Skeletal muscle satellite cell (primary cell): Measurements from ENCODE around the gene PHACTR3.

Source experiments
- H3K27me3 ChIP-seq: 2 replicates; pipeline ENCODE4 v1.7.0; 2013; ENCODE audit warnings: low read length; ENCODE audit not compliant: control insufficient read depth, insufficient read depth
- H3K36me3 ChIP-seq: 2 replicates; pipeline ENCODE4 v1.7.0; 2013; ENCODE audit warnings: mild to moderate bottlenecking, control low read depth, low read length; ENCODE audit not compliant: insufficient read depth
- H3K4me1 ChIP-seq: 2 replicates; pipeline ENCODE4 v1.7.0; 2013; ENCODE audit warnings: low read length; ENCODE audit not compliant: control insufficient read depth, insufficient read depth
- H3K4me2 ChIP-seq: 2 replicates; pipeline ENCODE4 v1.7.0; 2013; ENCODE audit warnings: mild to moderate bottlenecking, low read length
- H3K4me3 ChIP-seq: 2 replicates; pipeline ENCODE4 v1.7.0; 2013; ENCODE audit warnings: low read length
- H3K9ac ChIP-seq: 2 replicates; pipeline ENCODE4 v1.7.0; 2013; ENCODE audit warnings: mild to moderate bottlenecking, low read depth, low read length, moderate library complexity
- H3K9me3 ChIP-seq: replicated peaks from 2 replicates; pipeline ENCODE4 v1.7.0; 2013; ENCODE audit warnings: mild to moderate bottlenecking, control low read depth, low read length

Gene PHACTR3

DNA sequence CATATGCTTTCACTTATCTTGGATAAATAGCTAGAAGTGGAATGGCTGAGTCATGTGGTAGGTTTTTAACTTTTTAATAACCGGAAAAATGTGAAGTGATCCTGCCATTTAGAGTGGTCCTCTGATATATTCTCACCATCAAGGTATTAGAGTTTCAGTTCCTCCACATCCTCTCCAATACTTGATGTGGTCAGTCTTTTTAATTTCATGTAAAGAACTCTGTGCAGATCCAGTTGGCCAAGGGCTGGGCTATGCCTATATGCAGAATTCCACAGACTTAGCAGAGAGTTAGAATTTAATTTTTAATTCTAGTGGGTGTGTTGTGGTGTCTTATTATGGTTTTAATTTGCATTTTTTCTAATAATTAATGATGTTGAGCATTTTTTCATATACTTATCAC lies 188.0 kb downstream of the PHACTR3 start:
- Histone ChIP-seq H3K4me1 (no peaks in the 10 kb centered on the region), H3K4me3 (no peak overlapping the region), H3K4me2 (no peak overlapping the region), H3K27me3 (peaks cover 9% of the 10 kb centered on the region), H3K36me3 (no peaks in the 10 kb centered on the region), H3K9me3 (peaks cover 5% of the 10 kb centered on the region), H3K9ac (no peak overlapping the region)

DNA sequence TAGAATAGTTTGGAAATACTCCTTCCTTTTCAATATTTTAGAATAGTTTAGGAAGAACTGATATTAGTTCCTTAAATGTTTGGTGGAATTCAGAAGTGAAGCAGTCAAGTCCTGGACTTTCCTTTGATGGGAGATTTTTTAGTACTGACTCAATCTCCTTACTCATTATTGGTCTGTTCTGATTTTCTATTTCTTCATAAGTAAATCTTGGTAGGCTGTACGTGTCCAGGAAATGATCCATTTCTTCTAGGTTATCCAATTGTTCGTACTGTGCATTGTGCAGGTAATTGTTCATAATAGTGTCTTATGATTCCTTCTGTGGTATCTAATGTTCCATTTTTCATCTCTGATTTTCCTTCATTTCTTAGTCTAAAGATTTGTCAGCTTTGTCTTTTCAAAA lies 190.2 kb downstream of the PHACTR3 start:
- Histone ChIP-seq H3K4me2 (no peak overlapping the region), H3K4me3 (no peak overlapping the region), H3K27me3 (peaks cover 4% of the 10 kb centered on the region), H3K36me3 (no peaks in the 10 kb centered on the region), H3K4me1 (no peaks in the 10 kb centered on the region), H3K9ac (no peak overlapping the region), H3K9me3 (peaks cover 5% of the 10 kb centered on the region)

DNA sequence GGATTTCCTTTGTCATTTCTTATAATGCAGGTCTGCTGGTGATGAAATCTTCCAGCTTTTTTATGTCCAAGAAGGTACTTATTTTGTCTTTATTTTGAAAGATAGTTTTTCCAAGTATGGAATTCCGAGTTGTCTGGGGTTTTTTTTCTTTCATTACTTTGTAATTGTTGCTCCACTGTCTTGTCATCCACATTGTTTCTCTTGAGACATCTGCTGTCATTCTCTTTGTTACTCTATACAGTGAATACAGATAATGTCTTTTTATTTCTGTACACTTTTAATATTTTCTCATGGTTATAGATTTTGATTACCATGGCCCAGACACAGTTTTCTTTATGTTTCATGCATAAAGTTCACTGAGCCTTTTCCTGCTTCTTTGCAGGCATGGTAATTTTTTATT lies 196.0 kb downstream of the PHACTR3 start:
- H3K36me3 ChIP-seq = no peaks in the 10 kb centered on the region
- no peaks in the 10 kb centered on the region for H3K27me3 ChIP-seq
- no peak overlapping the region for H3K9ac ChIP-seq
- no peaks in the 10 kb centered on the region for H3K4me1 ChIP-seq
- no peaks in the 10 kb centered on the region for H3K9me3 ChIP-seq
- no peak overlapping the region for H3K4me3 ChIP-seq
- no peak overlapping the region for H3K4me2 ChIP-seq

DNA sequence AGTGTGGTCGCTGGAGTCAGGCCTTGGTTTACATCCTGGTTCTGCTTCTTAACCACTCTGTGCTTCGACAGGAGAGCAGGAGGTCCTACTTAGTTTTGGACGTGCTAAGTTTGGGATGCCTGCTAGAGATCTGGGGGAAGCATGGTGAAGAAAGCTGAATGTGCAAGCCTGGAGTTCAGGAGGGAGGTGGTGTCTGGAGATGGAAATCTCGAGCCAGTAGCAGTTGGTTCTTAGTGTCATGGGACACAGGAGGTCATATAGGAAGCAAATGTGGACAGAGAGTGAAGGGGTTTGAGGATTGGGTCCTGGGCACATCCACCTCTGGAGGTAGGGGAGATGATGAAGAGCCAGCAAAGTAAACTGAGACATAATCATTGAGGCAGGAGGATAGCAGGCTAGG lies 197.7 kb downstream of the PHACTR3 start:
- no peaks in the 10 kb centered on the region for H3K36me3 ChIP-seq
- H3K4me2 ChIP-seq = no peak overlapping the region
- no peaks in the 10 kb centered on the region for H3K4me1 ChIP-seq
- no peaks in the 10 kb centered on the region for H3K9me3 ChIP-seq
- no peak overlapping the region for H3K9ac ChIP-seq
- H3K4me3 ChIP-seq = no peak overlapping the region
- no peaks in the 10 kb centered on the region for H3K27me3 ChIP-seq

DNA sequence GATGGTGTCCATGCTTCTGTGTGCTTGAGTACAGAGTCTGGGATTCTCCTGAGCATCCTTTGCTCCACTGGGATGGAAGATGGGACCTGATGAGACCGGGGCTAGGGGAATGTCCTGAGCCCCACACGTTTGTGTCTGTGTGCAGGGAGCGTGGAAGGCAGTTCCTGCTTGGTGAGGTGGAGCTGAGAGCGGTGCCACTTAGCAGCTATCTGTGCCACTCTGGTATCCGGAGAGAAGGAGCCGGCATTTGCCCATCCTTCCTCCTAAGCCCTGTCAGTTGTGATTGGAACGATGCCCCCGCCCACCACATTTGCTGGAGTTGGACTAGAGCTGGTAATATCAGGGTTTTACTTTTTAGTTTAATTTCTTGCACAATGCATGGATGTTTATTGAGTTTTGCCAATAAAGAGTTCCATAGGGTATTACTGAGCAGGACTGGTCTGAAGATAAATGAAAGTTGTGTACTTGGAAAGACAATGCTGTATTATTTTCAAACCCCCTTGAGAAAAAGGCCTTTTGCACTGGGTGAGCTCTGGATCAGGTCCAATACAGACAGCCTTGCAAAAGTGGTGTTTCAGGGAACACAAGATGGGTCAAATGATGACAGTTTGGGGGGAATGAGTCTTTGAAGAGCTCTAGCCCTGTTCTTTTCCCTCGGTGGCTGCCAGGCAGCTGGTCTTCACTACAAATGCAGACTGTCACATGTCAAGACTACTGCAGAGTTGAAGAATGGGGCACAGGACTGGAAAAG lies 198.3 kb downstream of the PHACTR3 start:
- no peaks in the 10 kb centered on the region for H3K27me3 ChIP-seq
- H3K9ac ChIP-seq = no peak overlapping the region
- H3K36me3 ChIP-seq = no peaks in the 10 kb centered on the region
- no peaks in the 10 kb centered on the region for H3K9me3 ChIP-seq
- no peak overlapping the region for H3K4me3 ChIP-seq
- H3K4me1 ChIP-seq = no peaks in the 10 kb centered on the region
- no peak overlapping the region for H3K4me2 ChIP-seq

DNA sequence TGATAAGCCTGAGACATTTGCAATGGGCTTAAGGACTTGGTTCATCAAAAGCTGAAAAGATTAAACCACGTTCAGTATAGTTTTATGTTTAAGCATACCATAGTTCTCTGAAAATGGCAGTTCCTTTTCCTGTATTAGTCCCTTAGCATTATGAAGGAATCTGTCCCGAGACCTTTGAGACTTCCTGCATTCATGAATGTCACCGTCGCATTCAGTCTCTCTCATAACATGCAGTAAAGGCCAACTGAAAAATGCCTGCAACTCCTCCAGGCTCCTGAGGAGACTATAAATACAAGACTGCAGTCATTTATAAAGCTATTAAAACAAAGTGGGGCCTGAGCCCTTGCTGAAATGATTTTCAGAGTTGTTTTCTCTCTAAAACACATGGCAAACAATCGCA lies 200.0 kb downstream of the PHACTR3 start:
- Histone ChIP-seq H3K4me2 (no peak overlapping the region), H3K4me1 (no peaks in the 10 kb centered on the region), H3K27me3 (no peaks in the 10 kb centered on the region), H3K4me3 (no peak overlapping the region), H3K9ac (no peak overlapping the region), H3K9me3 (no peaks in the 10 kb centered on the region), H3K36me3 (no peaks in the 10 kb centered on the region)

DNA sequence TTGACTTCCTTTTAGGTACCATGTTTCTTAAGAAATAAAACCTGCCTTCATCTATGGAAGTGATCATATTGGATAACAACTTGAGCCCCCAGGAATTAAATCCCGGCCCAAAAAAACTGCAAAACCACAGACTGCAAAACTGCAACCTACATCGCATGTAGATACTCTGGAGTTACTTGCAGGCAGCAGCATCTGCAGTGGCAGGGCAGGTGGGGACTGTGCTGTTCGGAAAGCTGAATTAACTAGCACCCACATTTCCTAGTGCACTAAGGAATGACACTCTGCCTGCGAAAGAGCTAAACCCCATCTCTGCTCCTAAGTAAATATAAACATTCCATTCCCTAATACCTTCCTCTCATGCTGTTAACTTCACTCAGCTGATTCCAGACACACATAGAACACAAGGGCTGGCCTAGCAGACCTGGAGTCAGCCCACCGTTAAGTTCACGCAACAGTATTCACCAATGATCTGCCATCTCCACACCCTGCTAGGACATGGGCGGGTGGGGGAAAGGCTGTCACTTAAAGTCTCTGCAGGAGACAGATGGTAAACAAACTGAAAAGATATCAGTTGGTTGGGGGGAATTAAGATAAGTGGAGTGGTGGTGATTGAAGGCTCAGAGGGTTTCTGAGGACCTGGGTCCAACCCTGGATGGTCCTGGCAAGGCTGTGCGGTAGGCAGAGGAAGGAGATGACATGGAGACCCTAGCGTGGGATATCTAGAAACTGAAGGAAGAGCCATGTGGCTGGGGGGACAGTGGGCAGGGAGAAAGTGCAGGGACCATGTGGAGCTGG lies 200.7 kb downstream of the PHACTR3 start:
- Histone ChIP-seq H3K27me3 (no peaks in the 10 kb centered on the region), H3K4me2 (no peak overlapping the region), H3K4me1 (no peaks in the 10 kb centered on the region), H3K36me3 (no peaks in the 10 kb centered on the region), H3K4me3 (no peak overlapping the region), H3K9ac (no peak overlapping the region), H3K9me3 (no peaks in the 10 kb centered on the region)

DNA sequence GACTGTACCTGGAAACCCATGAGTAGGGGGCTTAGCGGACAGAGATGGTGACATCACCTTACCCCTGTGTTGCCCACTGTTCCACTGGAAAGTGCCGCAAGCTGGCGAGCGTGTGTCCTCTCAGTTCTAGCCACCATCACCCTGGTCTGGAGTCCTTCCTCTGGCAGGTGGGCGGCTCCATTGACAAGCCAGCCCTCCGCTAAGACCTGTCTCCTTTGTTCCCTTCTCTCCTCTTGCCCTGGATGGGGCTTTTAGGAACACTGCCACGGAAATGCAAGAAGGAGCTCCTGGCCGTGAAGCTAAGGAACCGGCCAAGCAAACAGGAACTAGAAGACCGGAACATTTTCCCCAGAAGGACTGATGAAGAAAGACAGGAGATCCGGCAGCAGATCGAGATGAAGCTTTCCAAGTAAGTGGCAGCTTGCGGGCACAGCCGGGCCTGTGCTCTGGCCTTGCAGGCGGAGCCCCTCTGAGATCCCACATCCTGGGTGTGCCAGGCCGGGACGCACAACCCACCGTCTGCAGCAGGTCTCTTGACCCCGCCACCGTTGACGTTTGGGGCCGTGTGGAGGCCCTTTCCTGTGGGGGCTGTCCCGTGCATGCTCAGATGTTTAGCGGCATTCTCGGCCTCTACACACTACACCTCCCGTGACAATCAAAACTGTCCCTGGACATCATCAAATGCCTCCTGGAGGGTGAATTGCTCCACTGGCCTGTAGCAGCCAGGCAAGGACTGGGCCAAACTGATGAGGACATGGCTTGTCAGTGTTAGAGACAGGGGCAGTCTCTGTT lies 201.6 kb downstream of the PHACTR3 start:
- Histone ChIP-seq H3K9ac (no peak overlapping the region), H3K27me3 (no peaks in the 10 kb centered on the region), H3K9me3 (no peaks in the 10 kb centered on the region), H3K36me3 (no peaks in the 10 kb centered on the region), H3K4me2 (no peak overlapping the region), H3K4me1 (no peaks in the 10 kb centered on the region), H3K4me3 (no peak overlapping the region)

DNA sequence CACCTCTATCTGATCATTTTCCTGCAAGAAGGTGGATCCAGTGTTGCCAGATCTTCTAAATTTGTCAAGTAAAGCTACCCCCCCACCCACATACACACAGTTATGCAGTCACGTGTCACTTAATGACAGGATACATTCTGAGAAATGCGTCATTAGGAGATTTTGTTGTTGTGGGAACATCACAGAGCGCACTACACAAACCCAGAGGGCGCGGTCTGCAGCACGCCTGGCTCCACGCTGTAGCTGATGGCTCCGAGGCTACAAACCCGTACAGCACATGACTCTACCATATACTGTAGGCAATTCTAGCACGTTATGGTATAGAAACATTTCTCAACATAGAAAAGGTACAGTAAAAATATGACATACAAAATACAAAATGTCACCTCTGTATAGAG lies 202.2 kb downstream of the PHACTR3 start:
- Histone ChIP-seq H3K9ac (no peak overlapping the region), H3K4me2 (no peak overlapping the region), H3K4me3 (no peak overlapping the region), H3K27me3 (no peaks in the 10 kb centered on the region), H3K36me3 (no peaks in the 10 kb centered on the region), H3K9me3 (no peaks in the 10 kb centered on the region), H3K4me1 (no peaks in the 10 kb centered on the region)

DNA sequence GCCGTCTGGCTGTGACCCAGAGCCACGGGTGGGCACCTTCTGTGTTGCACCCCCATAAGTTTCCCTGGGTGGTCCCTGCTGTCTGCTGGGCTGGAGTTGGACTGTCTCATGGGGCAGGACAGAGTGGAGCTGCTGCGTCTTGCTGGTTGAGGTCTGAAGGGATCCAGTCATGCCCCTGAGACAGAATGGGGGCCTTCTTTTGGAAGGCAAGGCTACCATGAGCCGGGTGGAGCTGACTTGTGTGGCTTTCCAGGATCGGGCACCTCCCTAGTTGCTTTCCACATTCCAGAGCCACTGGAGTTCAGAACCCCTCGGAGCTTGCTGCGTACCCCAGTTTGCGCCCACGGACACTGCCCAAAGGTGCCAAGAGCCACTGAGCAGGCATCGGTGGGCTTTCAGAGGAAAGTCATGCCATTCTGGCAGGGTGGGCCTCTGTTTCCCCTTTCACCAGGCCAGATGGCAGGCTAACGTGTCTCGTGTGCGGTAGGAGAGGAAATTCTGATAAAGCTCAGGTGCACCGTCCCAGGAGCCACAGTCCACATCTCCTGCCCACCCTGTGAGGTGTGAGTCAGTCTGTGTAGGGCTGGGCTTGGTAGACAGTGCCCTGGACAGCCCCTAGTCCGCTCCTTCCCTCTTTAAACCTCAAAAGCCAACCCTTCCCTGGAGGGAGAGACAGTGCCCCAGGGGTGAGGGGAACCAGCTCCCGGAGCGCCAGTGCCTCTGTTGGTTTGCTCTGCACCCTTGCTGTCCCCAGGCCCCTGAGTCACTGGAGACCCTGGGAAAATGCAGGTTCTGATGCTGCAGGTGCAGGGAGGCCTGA lies 203.8 kb downstream of the PHACTR3 start:
- Histone ChIP-seq H3K4me2 (no peak overlapping the region), H3K36me3 (no peaks in the 10 kb centered on the region), H3K27me3 (no peaks in the 10 kb centered on the region), H3K9me3 (no peaks in the 10 kb centered on the region), H3K4me3 (no peak overlapping the region), H3K9ac (no peak overlapping the region), H3K4me1 (no peaks in the 10 kb centered on the region)
